HUES6 (cell line): ENCODE data around the gene GRB7.

Source experiments
- H3K27ac ChIP-seq: 2 replicates; pipeline ENCODE4 v1.7.0; 2013; ENCODE audit warnings: low read depth, mild to moderate bottlenecking, low read length, inconsistent platforms
- H3K27me3 ChIP-seq: 2 replicates; pipeline ENCODE4 v1.6.1; 2013; ENCODE audit warnings: low read length; ENCODE audit not compliant: control insufficient read depth, insufficient read depth
- H3K36me3 ChIP-seq: 2 replicates; pipeline ENCODE4 v1.6.1; 2013; ENCODE audit warnings: low read length; ENCODE audit not compliant: control insufficient read depth, insufficient read depth
- H3K4me1 ChIP-seq: 2 replicates; pipeline ENCODE4 v1.6.1; 2013; ENCODE audit warnings: low read length; ENCODE audit not compliant: control insufficient read depth, insufficient read depth
- H3K4me3 ChIP-seq: 2 replicates; pipeline ENCODE4 v1.5.1; 2013; ENCODE audit warnings: low read depth, low read length
- H3K9ac ChIP-seq: one replicate; pipeline ENCODE4 v1.6.1; 2013; ENCODE audit warnings: mild to moderate bottlenecking, low read length
- H3K9me3 ChIP-seq: 2 replicates; pipeline ENCODE4 v1.6.1; 2013; ENCODE audit warnings: low read depth, low read length; ENCODE audit not compliant: control insufficient read depth, insufficient read depth

Gene GRB7

GRCh38 chr17:39754161-39754957, 16.6 kb downstream of the GRB7 start:
- Histone ChIP-seq H3K9ac (peak overlapping the region; percentile 88), H3K27me3 (peaks cover 4% of the 10 kb centered on the region; the same call in 1 of the 2 replicates), H3K4me1 (peaks cover 47% of the 10 kb centered on the region), H3K4me3 (peak overlapping the region; percentile 86), H3K9me3 (no peaks in the 10 kb centered on the region), H3K27ac (peak overlapping the region; percentile 91), H3K36me3 (no peaks in the 10 kb centered on the region)

GRCh38 chr17:39754958-39755553, 17.3 kb downstream of the GRB7 start:
- H3K27me3 ChIP-seq, result peaks cover 4% of the 10 kb centered on the region; the same call in 1 of the 2 replicates
- H3K4me3 ChIP-seq, result peak overlapping the region; percentile 86
- no peak overlapping the region for H3K27ac ChIP-seq
- no peaks in the 10 kb centered on the region for H3K9me3 ChIP-seq
- peaks cover 45% of the 10 kb centered on the region for H3K4me1 ChIP-seq
- no peak overlapping the region for H3K9ac ChIP-seq
- H3K36me3 ChIP-seq, result no peaks in the 10 kb centered on the region

- Histone ChIP-seq H3K4me1 (peaks cover 38% of the 10 kb centered on the region), H3K9ac (no peak overlapping the region), H3K9me3 (no peaks in the 10 kb centered on the region), H3K27ac (no peak overlapping the region), H3K4me3 (peak overlapping the region; percentile 86), H3K36me3 (no peaks in the 10 kb centered on the region), H3K27me3 (peaks cover 4% of the 10 kb centered on the region; the same call in 1 of the 2 replicates)
Observed at GRCh38 chr17:39755554-39756379, 18.0 kb downstream of the GRB7 start.

- H3K27me3 ChIP-seq, result peaks cover 4% of the 10 kb centered on the region; the same call in 1 of the 2 replicates
- no peaks in the 10 kb centered on the region for H3K9me3 ChIP-seq
- no peak overlapping the region for H3K4me3 ChIP-seq
- H3K36me3 ChIP-seq, result no peaks in the 10 kb centered on the region
- peaks cover 35% of the 10 kb centered on the region for H3K4me1 ChIP-seq
- no peak overlapping the region for H3K9ac ChIP-seq
- no peak overlapping the region for H3K27ac ChIP-seq
Observed at GRCh38 chr17:39756380-39757079, 18.8 kb downstream of the GRB7 start.

GRCh38 chr17:39757176-39757662, 19.5 kb downstream of the GRB7 start:
- peaks cover 29% of the 10 kb centered on the region for H3K4me1 ChIP-seq
- no peak overlapping the region for H3K27ac ChIP-seq
- no peak overlapping the region for H3K9ac ChIP-seq
- no peak overlapping the region for H3K4me3 ChIP-seq
- no peaks in the 10 kb centered on the region for H3K9me3 ChIP-seq
- H3K36me3 ChIP-seq, result no peaks in the 10 kb centered on the region
- peaks cover 4% of the 10 kb centered on the region; the same call in 1 of the 2 replicates for H3K27me3 ChIP-seq

GRCh38 chr17:39757931-39758873, 20.5 kb downstream of the GRB7 start:
- H3K4me1 ChIP-seq, result peaks cover 20% of the 10 kb centered on the region
- no peak overlapping the region for H3K9ac ChIP-seq
- H3K27me3 ChIP-seq, result peaks cover 4% of the 10 kb centered on the region; the same call in 1 of the 2 replicates
- no peak overlapping the region for H3K4me3 ChIP-seq
- H3K9me3 ChIP-seq, result no peaks in the 10 kb centered on the region
- H3K27ac ChIP-seq, result no peak overlapping the region
- H3K36me3 ChIP-seq, result no peaks in the 10 kb centered on the region

- peaks cover 17% of the 10 kb centered on the region for H3K4me1 ChIP-seq
- H3K9me3 ChIP-seq, result no peaks in the 10 kb centered on the region
- H3K4me3 ChIP-seq, result no peak overlapping the region
- H3K9ac ChIP-seq, result no peak overlapping the region
- no peaks in the 10 kb centered on the region for H3K36me3 ChIP-seq
- peaks cover 4% of the 10 kb centered on the region; the same call in 1 of the 2 replicates for H3K27me3 ChIP-seq
- no peak overlapping the region for H3K27ac ChIP-seq
Observed at GRCh38 chr17:39759204-39759603, 21.5 kb downstream of the GRB7 start.

GRCh38 chr17:39761861-39762496, 24.2 kb downstream of the GRB7 start:
- no peak overlapping the region for H3K4me3 ChIP-seq
- no peaks in the 10 kb centered on the region for H3K36me3 ChIP-seq
- H3K9me3 ChIP-seq, result no peaks in the 10 kb centered on the region
- H3K27me3 ChIP-seq, result peaks cover 4% of the 10 kb centered on the region; the same call in 1 of the 2 replicates
- no peak overlapping the region for H3K9ac ChIP-seq
- H3K27ac ChIP-seq, result no peak overlapping the region
- 0 out of 2 replicates have a peak, but pooled peaks cover 3% of the 10 kb centered on the region for H3K4me1 ChIP-seq

GRCh38 chr17:39763051-39763820, 25.5 kb downstream of the GRB7 start:
- Histone ChIP-seq H3K27ac (no peak overlapping the region), H3K4me1 (no peaks in the 10 kb centered on the region)

More at GRCh38 chr17:39763051-39763820, 25.5 kb downstream of the GRB7 start:
- no peaks in the 10 kb centered on the region for H3K36me3 ChIP-seq
- no peak overlapping the region for H3K9ac ChIP-seq
- no peaks in the 10 kb centered on the region for H3K9me3 ChIP-seq
- no peak overlapping the region for H3K4me3 ChIP-seq
- no peaks in the 10 kb centered on the region; the same call in 1 of the 2 replicates for H3K27me3 ChIP-seq
